HCT116 (cell line): ENCODE measurements around the gene GALNT16. TPM values are rescaled to one million over a fixed set of nuclear protein-coding genes. Genes with fewer than 3 reads are reported as not detected.
A peak's percentile ranks its signal among the peaks of the same experiment; 100 is the strongest.

Source experiments
- ATAC-seq: fragments of 200-7000 bp; cut with Tn5 transposase; 2 replicates; pipeline ENCODE4 v1.9.1; 2020; ENCODE audit warnings: mild to moderate bottlenecking, moderate library complexity
- BruUV-seq: library from RNA; stranded (reverse); fragments of 400-500 nt; replicated peaks from 2 replicates; lab custom pipeline; 2021; lab: Mats Ljungman, UMichigan
- CTCF ChIA-PET: fragments of 300-600 bp; sonication (Branson Sonifier 250); formaldehyde crosslinking; loops from one replicate; lab custom pipeline; 2021; ENCODE audit warnings: antibody characterized with exemption; lab: Charles Lee
- POLR2A ChIA-PET: fragments of 300-600, 350-600 bp; sonication (Branson Sonifier 250); formaldehyde crosslinking; loops from one replicate; lab custom pipeline; 2021; ENCODE audit warnings: antibody characterized with exemption; lab: Charles Lee
- RAD21 ChIA-PET, 2 experiments: fragments of 300-600 bp; sonication (Branson Sonifier 250); formaldehyde crosslinking; loops; one replicate each; lab custom pipeline; 2023; ENCODE audit warnings: low total read pairs in 2 of 2; ENCODE audit not compliant: uncharacterized antibody in 2 of 2, unreplicated experiment in 2 of 2, low non-redundant PET in 1 of 2; lab: Charles Lee
- DNase-seq: peaks from one replicate; pipeline ENCODE4 v3.0.0-alpha.2; 2010; ENCODE audit warnings: low read depth, low spot score
- H2AFZ ChIP-seq: fragments of 200-600 bp; shearing (Covaris generic), sonication (generic); 2 replicates; pipeline ENCODE4 v1.6.1; 2017; ENCODE audit warnings: low read depth, mixed run types, mixed read lengths, antibody characterized with exemption, low read length; ENCODE audit not compliant: poor library complexity, severe bottlenecking
- H3K27ac ChIP-seq: 2 replicates; pipeline ENCODE4 v1.5.1; 2012; ENCODE audit warnings: low read depth, low read length
- H3K27me3 ChIP-seq: fragments of 200-600 bp; sonication (generic); 2 replicates; pipeline ENCODE4 v1.6.1; 2016; ENCODE audit warnings: mixed run types, low read length, mixed read lengths; ENCODE audit not compliant: insufficient read depth
- H3K36me3 ChIP-seq, 2 experiments: fragments of 200-500 bp in 1 of 2; fragments of 200-600 bp in 1 of 2; sonication (Bioruptor generic) in 1 of 2; sonication (generic) in 1 of 2; 2 replicates each; pipeline versions ENCODE4 v1.5.1 to v1.6.1; 2014 to 2016; ENCODE audit warnings: low read length in 2 of 2, inconsistent platforms in 1 of 2, mixed read lengths in 1 of 2, mixed run types in 1 of 2; ENCODE audit not compliant: insufficient read depth in 2 of 2, control insufficient read depth in 1 of 2
- H3K4me1 ChIP-seq, 2 experiments: fragments of 200-600 bp in 1 of 2; sonication (generic) in 1 of 2; 2 replicates each; pipeline versions ENCODE4 v1.5.1 to v1.6.1; 2012 to 2017; ENCODE audit warnings: low read length in 2 of 2, inconsistent platforms in 1 of 2, mild to moderate bottlenecking in 1 of 2, mixed read lengths in 1 of 2, mixed run types in 1 of 2, moderate library complexity in 1 of 2; ENCODE audit not compliant: insufficient read depth in 2 of 2, control insufficient read depth in 1 of 2
- H3K4me2 ChIP-seq: fragments of 200-600 bp; sonication (generic); 2 replicates; pipeline ENCODE4 v1.6.1; 2017; ENCODE audit warnings: mixed run types, low read length, mixed read lengths
- H3K4me3 ChIP-seq, 2 experiments: fragments of 200-600 bp in 1 of 2; sonication (generic) in 1 of 2; replicated peaks in 1 of 2; 2 replicates each; pipeline ENCODE4 v1.5.1; 2011 to 2016; ENCODE audit warnings: low read length in 2 of 2, control low read depth in 1 of 2, low read depth in 1 of 2, mild to moderate bottlenecking in 1 of 2, mixed read lengths in 1 of 2, mixed run types in 1 of 2
- H3K79me2 ChIP-seq: fragments of 200-600 bp; sonication (generic); 2 replicates; pipeline ENCODE4 v1.6.1; 2017; ENCODE audit warnings: mild to moderate bottlenecking, mixed run types, low read length, moderate library complexity, mixed read lengths; ENCODE audit not compliant: insufficient read depth
- H3K9ac ChIP-seq: fragments of 200-600 bp; sonication (generic); 2 replicates; pipeline ENCODE4 v1.6.1; 2016; ENCODE audit warnings: low read length, mixed read lengths
- H3K9me2 ChIP-seq: fragments of 200-600 bp; sonication (generic), shearing (Covaris generic); 2 replicates; pipeline ENCODE4 v1.6.1; 2017; ENCODE audit warnings: mixed run types, mild to moderate bottlenecking, moderate library complexity; ENCODE audit not compliant: insufficient read depth
- H3K9me3 ChIP-seq, 2 experiments: fragments of 200-500 bp in 1 of 2; fragments of 200-600 bp in 1 of 2; sonication (Bioruptor generic) in 1 of 2; sonication (generic) in 1 of 2; 2 replicates each; pipeline ENCODE4 v1.6.1; 2014 to 2017; ENCODE audit warnings: low read length in 2 of 2, mixed read lengths in 2 of 2, inconsistent platforms in 1 of 2, low read depth in 1 of 2, mild to moderate bottlenecking in 1 of 2, mixed run types in 1 of 2, moderate library complexity in 1 of 2; ENCODE audit not compliant: control insufficient read depth in 1 of 2, insufficient read depth in 1 of 2
- H4K20me1 ChIP-seq: fragments of 200-600 bp; sonication (generic), shearing (Covaris generic); 2 replicates; pipeline ENCODE4 v1.6.1; 2017; ENCODE audit warnings: mixed run types, mild to moderate bottlenecking, moderate library complexity; ENCODE audit not compliant: insufficient read depth
- EGR1 ChIP-seq: IDR thresholded peaks from 2 replicates; pipeline ENCODE4 v1.6.1; 2012; ENCODE audit warnings: low read depth
- ELF1 ChIP-seq: IDR thresholded peaks from 2 replicates; pipeline ENCODE4 v1.6.1; 2012; ENCODE audit warnings: low read depth, borderline replicate concordance
- EZH2 ChIP-seq: fragments of 200-600 bp; sonication (generic); IDR thresholded peaks from 2 replicates; pipeline ENCODE4 v1.6.1; 2017; ENCODE audit warnings: antibody characterized with exemption, mixed run types
- EZH2phosphoT487 ChIP-seq: fragments of 200-600 bp; IDR thresholded peaks from 2 replicates; pipeline ENCODE4 v1.6.1; 2018; ENCODE audit warnings: antibody characterized with exemption, borderline replicate concordance
- FOSL1 ChIP-seq: IDR thresholded peaks from 2 replicates; pipeline ENCODE4 v1.6.1; 2012; ENCODE audit warnings: low read depth
- MAX ChIP-seq: IDR thresholded peaks from 2 replicates; pipeline ENCODE4 v1.6.1; 2012
- SP1 ChIP-seq: IDR thresholded peaks from 2 replicates; pipeline ENCODE4 v1.6.1; 2012; ENCODE audit warnings: low read depth
- SRF ChIP-seq: IDR thresholded peaks from 2 replicates; pipeline ENCODE4 v1.6.1; 2012; ENCODE audit warnings: low read depth
- ZBTB33 ChIP-seq: IDR thresholded peaks from 2 replicates; pipeline ENCODE4 v1.6.1; 2011; ENCODE audit warnings: mild to moderate bottlenecking, low read length, moderate library complexity; ENCODE audit not compliant: insufficient replicate concordance; ENCODE audit errors: extremely low read depth
- intact Hi-C: fragments of 100-400 bp; cut with micrococcal nuclease; formaldehyde crosslinking; loops from 2 replicates; pipeline ENCODE4 v1.10.0; 2022
- total RNA-seq: library from RNA; stranded (reverse); gene quantifications from one replicate; pipeline ENCODE4 v1.2.1, GENCODE V29; 2021; ENCODE audit not compliant: unreplicated experiment

The GALNT16 gene
- total RNA-seq, 1 experiment from 2014 or later = 0.32 TPM

- Histone ChIP-seq H3K79me2 (no peaks in the 10 kb centered on the region), H3K9me2 (no peaks in the 10 kb centered on the region)
- TF ChIP-seq SRF (no peak), FOSL1 (no peak), MAX (no peak), SP1 (no peak), EGR1 (no peak), ELF1 (no peak), ZBTB33 (no peak), EZH2 (no peak), EZH2phosphoT487 (no peak)
- TF ChIP-seq, all 23 proteins: peak for 0
- RAD21 ChIA-PET = no interaction called here
- Histone ChIP-seq H3K9ac (no peak overlapping the region), H3K36me3 (no peaks in the 10 kb centered on the region), H2AFZ (no peak overlapping the region), H3K9me3 (no peaks in the 10 kb centered on the region), H3K27me3 (no peaks in the 10 kb centered on the region), H3K4me2 (peak overlapping the region; percentile 25; the same call in 1 of the 2 replicates), H4K20me1 (no peaks in the 10 kb centered on the region), H3K4me1 (peaks cover 0 to 9% of the 10 kb centered on the region in 2 experiments; a peak in 2 of 4 replicates), H3K4me3 (no peak overlapping the region), H3K27ac (no peak overlapping the region)
- BruUV-seq = no TSS peak
- peak; percentile 18; the same call in 1 of the 2 replicates for ATAC-seq
- CTCF ChIA-PET = no interaction called here
- intact Hi-C loops = no loop called here
- DNase-seq = no peak
- POLR2A ChIA-PET = no interaction called here
These were observed 56.6 kb downstream of the GALNT16 start for GRCh38 chr14:69316449-69317101.
